CD8-positive, alpha-beta memory T cell (primary cell): Measurements from ENCODE around the gene RFX4. TPM values are rescaled to one million over a fixed set of nuclear protein-coding genes. Genes with fewer than 3 reads are reported as not detected.

Experiments used
- CTCF ChIA-PET: fragments of 350-600 bp; sonication (Branson Sonifier 250); formaldehyde crosslinking; loops from one replicate; lab custom pipeline; 2021; ENCODE audit warnings: antibody characterized with exemption; lab: Charles Lee
- POLR2A ChIA-PET: fragments of 350-600 bp; sonication (Branson Sonifier 250); formaldehyde crosslinking; loops from one replicate; lab custom pipeline; 2021; ENCODE audit warnings: antibody characterized with exemption; lab: Charles Lee
- DNase-seq, 5 donors: peaks; one replicate each; pipeline versions ENCODE4 v3.0.0 to v3.0.0-alpha.2; 2020 to 2022; ENCODE audit warnings: mixed read lengths in 1 of 5
- H3K27ac ChIP-seq: one replicate; pipeline ENCODE4 v1.7.0; 2013; ENCODE audit warnings: low read depth, mild to moderate bottlenecking, low read length, moderate library complexity
- H3K27me3 ChIP-seq: 2 replicates; pipeline ENCODE4 v1.7.0; 2013; ENCODE audit warnings: low read length, mild to moderate bottlenecking; ENCODE audit not compliant: insufficient read depth, poor library complexity, severe bottlenecking
- H3K36me3 ChIP-seq: 2 replicates; pipeline ENCODE4 v1.7.0; 2013; ENCODE audit warnings: mild to moderate bottlenecking, low read length, moderate library complexity; ENCODE audit not compliant: insufficient read depth
- H3K4me1 ChIP-seq: 2 replicates; pipeline ENCODE4 v1.7.0; 2013; ENCODE audit warnings: mild to moderate bottlenecking, low read length, moderate library complexity; ENCODE audit not compliant: insufficient read depth
- H3K4me3 ChIP-seq: 2 replicates; pipeline ENCODE4 v1.7.0; 2013; ENCODE audit warnings: mild to moderate bottlenecking, low read length
- H3K9me3 ChIP-seq: 2 replicates; pipeline ENCODE4 v1.7.0; 2013; ENCODE audit warnings: mild to moderate bottlenecking, low read length
- H3K27ac Mint-ChIP-seq, 8 donors: one replicate each; pipeline ENCODE4 v1.8.0; 2020 to 2021; ENCODE audit warnings: mixed read lengths in 8 of 8, mild to moderate bottlenecking in 6 of 8, inconsistent platforms in 3 of 8, moderate library complexity in 3 of 8
- H3K27me3 Mint-ChIP-seq, 2 donors: one replicate each; pipeline ENCODE4 v1.8.0; 2020 to 2021; ENCODE audit warnings: mixed read lengths in 2 of 2, mild to moderate bottlenecking in 1 of 2, moderate library complexity in 1 of 2
- H3K36me3 Mint-ChIP-seq, 3 donors: one replicate each; pipeline ENCODE4 v1.8.0; 2020 to 2021; ENCODE audit warnings: mixed read lengths in 3 of 3, inconsistent platforms in 1 of 3, mild to moderate bottlenecking in 1 of 3
- H3K4me1 Mint-ChIP-seq, 3 donors: one replicate each; pipeline ENCODE4 v1.8.0; 2020 to 2021; ENCODE audit warnings: mixed read lengths in 3 of 3, inconsistent platforms in 1 of 3, mild to moderate bottlenecking in 1 of 3
- H3K4me3 Mint-ChIP-seq, 7 donors: one replicate each; pipeline ENCODE4 v1.8.0; 2020 to 2021; ENCODE audit warnings: mixed read lengths in 7 of 7, mild to moderate bottlenecking in 6 of 7, moderate library complexity in 4 of 7, inconsistent platforms in 2 of 7
- H3K9me3 Mint-ChIP-seq, 5 donors: one replicate each; pipeline ENCODE4 v1.8.0; 2020 to 2022; ENCODE audit warnings: mixed read lengths in 5 of 5, mild to moderate bottlenecking in 3 of 5, moderate library complexity in 2 of 5, inconsistent platforms in 1 of 5
- polyA plus RNA-seq: library from polyadenylated mRNA; unstranded; fragments of 300-500 nt; fragmentation: Illumina TruSeq; gene quantifications from one replicate; pipeline ENCODE4 v1.2.3, GENCODE V29; 2021
- total RNA-seq, 2 experiments: library from RNA; stranded (reverse); gene quantifications; one replicate each; pipeline ENCODE4 v1.2.3, GENCODE V29; 2021

Gene RFX4
- total RNA-seq (not detected), polyA plus RNA-seq (not detected)

GRCh38 chr12:106582641-106583230 lies at the start of gene RFX4:
RFX4 (plus strand) TSS chr12:106583004; CDS start chr12:106583321, 317 bp downstream.
- Histone ChIP-seq H3K27ac (no peak within 1 kb of the TSS), H3K9me3 (no peaks in the 10 kb centered on the region), H3K4me1 (peaks cover 9% of the 10 kb centered on the region), H3K36me3 (no peaks in the 10 kb centered on the region), H3K27me3 (peaks cover 19% of the 10 kb centered on the region), H3K4me3 (no peak within 1 kb of the TSS)
- Mint-ChIP-seq H3K9me3 (no peaks in the 10 kb centered on the region), H3K27ac (peak within 1 kb of the TSS in 2 of 8 donors; percentile 32 to 49), H3K4me1 (peaks cover 30 to 47% (median 38%) of the 10 kb centered on the region in 3 donors), H3K4me3 (peak within 1 kb of the TSS; percentile 64 to 84 (median 77)), H3K36me3 (peaks cover 0 to 1% (median 0%) of the 10 kb centered on the region in 3 donors), H3K27me3 (peaks cover 66 to 73% of the 10 kb centered on the region in 2 donors)
- DNase-seq, result no peak
- POLR2A ChIA-PET, result no interaction called here
- CTCF ChIA-PET, result no interaction called here

- H3K36me3 Mint-ChIP-seq, result peaks cover 0 to 20% (median 2%) of the 10 kb centered on the region in 3 donors
- H3K36me3 ChIP-seq, result no peaks in the 10 kb centered on the region
- H3K27ac ChIP-seq, result no peak overlapping the region
- H3K27me3 ChIP-seq, result no peaks in the 10 kb centered on the region
- H3K27ac Mint-ChIP-seq, result no peak overlapping the region
- H3K9me3 ChIP-seq, result no peaks in the 10 kb centered on the region
- H3K4me1 ChIP-seq, result no peaks in the 10 kb centered on the region
- no peak overlapping the region for H3K4me3 Mint-ChIP-seq
- CTCF ChIA-PET, result no interaction called here
- no peak for DNase-seq
- POLR2A ChIA-PET, result no interaction called here
- H3K27me3 Mint-ChIP-seq, result peaks cover 1 to 2% of the 10 kb centered on the region in 2 donors
- H3K4me1 Mint-ChIP-seq, result no peaks in the 10 kb centered on the region
- H3K4me3 ChIP-seq, result no peak overlapping the region
- H3K9me3 Mint-ChIP-seq, result peaks cover 13 to 22% (median 19%) of the 10 kb centered on the region in 5 donors
Measured at GRCh38 chr12:106541201-106541600, 41.6 kb upstream of the RFX4 start.

- no peaks in the 10 kb centered on the region for H3K27me3 ChIP-seq
- no peaks in the 10 kb centered on the region for H3K9me3 ChIP-seq
- DNase-seq, result no peak
- H3K4me1 Mint-ChIP-seq, result no peaks in the 10 kb centered on the region
- no peak overlapping the region for H3K4me3 ChIP-seq
- POLR2A ChIA-PET, result no interaction called here
- peaks cover 4 to 22% (median 10%) of the 10 kb centered on the region in 5 donors for H3K9me3 Mint-ChIP-seq
- peaks cover 0 to 7% (median 0%) of the 10 kb centered on the region in 3 donors for H3K36me3 Mint-ChIP-seq
- no peak overlapping the region for H3K27ac ChIP-seq
- no peak overlapping the region for H3K27ac Mint-ChIP-seq
- H3K36me3 ChIP-seq, result no peaks in the 10 kb centered on the region
- no peaks in the 10 kb centered on the region for H3K4me1 ChIP-seq
- H3K27me3 Mint-ChIP-seq, result peaks cover 21 to 41% of the 10 kb centered on the region in 2 donors
- CTCF ChIA-PET, result interaction anchor here (0.9 kb wide), 1 partner anchor 20 kb away, joined by 3 read pairs; no protein-coding TSS in a partner anchor
- H3K4me3 Mint-ChIP-seq, result no peak overlapping the region
Measured at GRCh38 chr12:106551410-106551809, 31.4 kb upstream of the RFX4 start.

- Mint-ChIP-seq H3K36me3 (peaks cover 0 to 7% (median 0%) of the 10 kb centered on the region in 3 donors), H3K27ac (no peak overlapping the region), H3K4me3 (no peak overlapping the region), H3K4me1 (no peaks in the 10 kb centered on the region), H3K27me3 (peaks cover 18 to 45% of the 10 kb centered on the region in 2 donors), H3K9me3 (peaks cover 4 to 22% (median 10%) of the 10 kb centered on the region in 5 donors)
- Histone ChIP-seq H3K36me3 (no peaks in the 10 kb centered on the region), H3K4me3 (no peak overlapping the region), H3K27me3 (no peaks in the 10 kb centered on the region), H3K4me1 (no peaks in the 10 kb centered on the region), H3K9me3 (no peaks in the 10 kb centered on the region), H3K27ac (no peak overlapping the region)
- DNase-seq, result no peak
- ChIA-PET POLR2A (no interaction called here), CTCF (no interaction called here)
Measured at GRCh38 chr12:106552228-106552627, 30.6 kb upstream of the RFX4 start.

GRCh38 chr12:106564678-106565329 lies 18.0 kb upstream of the RFX4 start:
- Mint-ChIP-seq H3K36me3 (peaks cover 0 to 5% (median 2%) of the 10 kb centered on the region in 3 donors), H3K4me3 (no peak overlapping the region), H3K4me1 (no peaks in the 10 kb centered on the region), H3K27me3 (peaks cover 21 to 71% of the 10 kb centered on the region in 2 donors), H3K9me3 (peaks cover 2 to 6% (median 4%) of the 10 kb centered on the region in 5 donors), H3K27ac (peak overlapping the region in 1 of 8 donors; percentile 0)
- H3K36me3 ChIP-seq, result no peaks in the 10 kb centered on the region
- no peak overlapping the region for H3K27ac ChIP-seq
- ChIA-PET CTCF (no interaction called here), POLR2A (no interaction called here)
- DNase-seq, result no peak
- H3K9me3 ChIP-seq, result no peaks in the 10 kb centered on the region
- H3K27me3 ChIP-seq, result no peaks in the 10 kb centered on the region
- no peak overlapping the region for H3K4me3 ChIP-seq
- H3K4me1 ChIP-seq, result no peaks in the 10 kb centered on the region

GRCh38 chr12:106566771-106567170 lies 16.0 kb upstream of the RFX4 start:
- H3K4me3 Mint-ChIP-seq, result no peak overlapping the region
- H3K4me1 Mint-ChIP-seq, result no peaks in the 10 kb centered on the region
- DNase-seq, result no peak
- peaks cover 0 to 12% (median 0%) of the 10 kb centered on the region in 3 donors for H3K36me3 Mint-ChIP-seq
- CTCF ChIA-PET, result no interaction called here
- H3K9me3 Mint-ChIP-seq, result peaks cover 0 to 5% (median 3%) of the 10 kb centered on the region in 5 donors
- Histone ChIP-seq H3K4me1 (no peaks in the 10 kb centered on the region), H3K27ac (no peak overlapping the region), H3K36me3 (no peaks in the 10 kb centered on the region), H3K27me3 (no peaks in the 10 kb centered on the region), H3K4me3 (no peak overlapping the region), H3K9me3 (no peaks in the 10 kb centered on the region)
- no peak overlapping the region for H3K27ac Mint-ChIP-seq
- POLR2A ChIA-PET, result no interaction called here
- H3K27me3 Mint-ChIP-seq, result peaks cover 14 to 67% of the 10 kb centered on the region in 2 donors

- no peaks in the 10 kb centered on the region for H3K36me3 ChIP-seq
- no peaks in the 10 kb centered on the region for H3K4me1 ChIP-seq
- Mint-ChIP-seq H3K9me3 (peaks cover 0 to 5% (median 2%) of the 10 kb centered on the region in 5 donors), H3K4me3 (no peak overlapping the region), H3K4me1 (no peaks in the 10 kb centered on the region), H3K27me3 (peaks cover 21 to 54% of the 10 kb centered on the region in 2 donors), H3K36me3 (peaks cover 0 to 10% (median 0%) of the 10 kb centered on the region in 3 donors), H3K27ac (no peak overlapping the region)
- H3K4me3 ChIP-seq, result no peak overlapping the region
- DNase-seq, result no peak
- POLR2A ChIA-PET, result no interaction called here
- H3K27ac ChIP-seq, result no peak overlapping the region
- H3K27me3 ChIP-seq, result peaks cover 4% of the 10 kb centered on the region
- H3K9me3 ChIP-seq, result no peaks in the 10 kb centered on the region
- CTCF ChIA-PET, result no interaction called here
Measured at GRCh38 chr12:106573239-106573638, 9.6 kb upstream of the RFX4 start.

GRCh38 chr12:106576848-106577247 lies 6.0 kb upstream of the RFX4 start:
- Histone ChIP-seq H3K36me3 (no peaks in the 10 kb centered on the region), H3K9me3 (no peaks in the 10 kb centered on the region), H3K4me3 (no peak overlapping the region), H3K27me3 (peaks cover 9% of the 10 kb centered on the region), H3K27ac (no peak overlapping the region), H3K4me1 (no peaks in the 10 kb centered on the region)
- no peak overlapping the region for H3K27ac Mint-ChIP-seq
- H3K9me3 Mint-ChIP-seq, result no peaks in the 10 kb centered on the region
- H3K4me3 Mint-ChIP-seq, result no peak overlapping the region
- ChIA-PET CTCF (no interaction called here), POLR2A (no interaction called here)
- no peaks in the 10 kb centered on the region for H3K36me3 Mint-ChIP-seq
- peaks cover 42 to 55% of the 10 kb centered on the region in 2 donors for H3K27me3 Mint-ChIP-seq
- H3K4me1 Mint-ChIP-seq, result peaks cover 3 to 7% (median 3%) of the 10 kb centered on the region in 3 donors
- DNase-seq, result no peak
